Adrenal gland (tissue), 5 donors: ENCODE measurements around the gene CD44.

ENCODE experiments used
- POLR2A ChIP-seq, 2 donors: fragments of 450-650 bp; IDR thresholded peaks; one replicate each; pipeline ENCODE4 v1.6.1; 2017; ENCODE audit warnings: antibody characterized with exemption in 2 of 2, mild to moderate bottlenecking in 2 of 2, moderate library complexity in 1 of 2
- TF ChIP-seq, protein P1 (sequence below), 6 experiments: fragments of 450-650 bp in 4 of 6; fragments of 200-600 bp in 2 of 6; sonication (generic) in 1 of 6; IDR thresholded peaks; 1 replicate in 5 of 6; 2 replicates in 1 of 6; pipeline versions ENCODE4 v1.5.1 to v1.8.0; 2016 to 2021; ENCODE audit warnings: antibody characterized with exemption in 6 of 6, mild to moderate bottlenecking in 2 of 6, moderate library complexity in 1 of 6
- donor health status: DM: no; HTN: no; CAD: no.

DNA sequence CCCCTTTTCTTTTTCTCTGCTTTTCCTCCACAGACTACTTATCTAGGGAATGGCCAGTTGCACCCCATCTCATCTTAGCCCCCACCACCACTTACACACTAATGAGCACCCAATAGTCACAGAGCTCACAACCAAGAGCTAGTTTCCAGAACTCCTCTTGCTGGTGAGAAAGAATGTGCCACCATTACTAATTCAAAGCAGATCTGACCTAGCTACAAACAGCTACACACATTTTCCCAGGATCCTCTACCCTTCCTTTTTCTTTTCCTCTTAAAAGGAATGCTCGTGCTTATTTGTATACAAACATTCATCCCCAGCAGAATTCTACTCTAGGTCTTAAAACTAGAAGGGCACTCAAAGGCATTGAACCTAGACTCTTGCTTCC lies 136.8 kb downstream of the CD44 start:
- no peak for TF ChIP-seq POLR2A (IDR thresholded peaks at IDR 0.05)
- TF ChIP-seq, protein P1, sequence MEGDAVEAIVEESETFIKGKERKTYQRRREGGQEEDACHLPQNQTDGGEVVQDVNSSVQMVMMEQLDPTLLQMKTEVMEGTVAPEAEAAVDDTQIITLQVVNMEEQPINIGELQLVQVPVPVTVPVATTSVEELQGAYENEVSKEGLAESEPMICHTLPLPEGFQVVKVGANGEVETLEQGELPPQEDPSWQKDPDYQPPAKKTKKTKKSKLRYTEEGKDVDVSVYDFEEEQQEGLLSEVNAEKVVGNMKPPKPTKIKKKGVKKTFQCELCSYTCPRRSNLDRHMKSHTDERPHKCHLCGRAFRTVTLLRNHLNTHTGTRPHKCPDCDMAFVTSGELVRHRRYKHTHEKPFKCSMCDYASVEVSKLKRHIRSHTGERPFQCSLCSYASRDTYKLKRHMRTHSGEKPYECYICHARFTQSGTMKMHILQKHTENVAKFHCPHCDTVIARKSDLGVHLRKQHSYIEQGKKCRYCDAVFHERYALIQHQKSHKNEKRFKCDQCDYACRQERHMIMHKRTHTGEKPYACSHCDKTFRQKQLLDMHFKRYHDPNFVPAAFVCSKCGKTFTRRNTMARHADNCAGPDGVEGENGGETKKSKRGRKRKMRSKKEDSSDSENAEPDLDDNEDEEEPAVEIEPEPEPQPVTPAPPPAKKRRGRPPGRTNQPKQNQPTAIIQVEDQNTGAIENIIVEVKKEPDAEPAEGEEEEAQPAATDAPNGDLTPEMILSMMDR (IDR thresholded peaks at IDR 0.05), result no peak
